Heart left ventricle (tissue), 16 donors: ENCODE measurements around the gene CERS1. TPM values are rescaled to one million over a fixed set of nuclear protein-coding genes. Genes with fewer than 3 reads are reported as not detected.

Source experiments
- ATAC-seq, 4 donors: fragments of 200-7000 bp; cut with Tn5 transposase; one replicate each; pipeline ENCODE4 v1.9.1; 2020 to 2022; ENCODE audit warnings: moderate library complexity in 4 of 4, mild to moderate bottlenecking in 3 of 4, moderate number of reproducible peaks in 1 of 4
- DNase-seq, 5 donors: peaks; one replicate each; pipeline ENCODE4 v3.0.0-alpha.2; 2020
- H3K27ac ChIP-seq, 12 donors: fragments of 200-600 bp; sonication (generic) in 4 of 12; one replicate each; pipeline versions ENCODE4 v1.5.0 to v1.8.0; 2016 to 2022; ENCODE audit warnings: mild to moderate bottlenecking in 2 of 12
- H3K27me3 ChIP-seq, 9 donors: fragments of 200-600 bp; sonication (generic) in 2 of 9; one replicate each; pipeline versions ENCODE4 v1.5.1 to v1.8.0; 2016 to 2022; ENCODE audit warnings: mild to moderate bottlenecking in 3 of 9
- H3K36me3 ChIP-seq, 9 donors: fragments of 200-600 bp; sonication (generic) in 2 of 9; one replicate each; pipeline versions ENCODE4 v1.5.0 to v1.8.0; 2018 to 2022; ENCODE audit warnings: mild to moderate bottlenecking in 2 of 9
- H3K4me1 ChIP-seq, 12 donors: fragments of 200-600 bp; sonication (generic) in 4 of 12; one replicate each; pipeline versions ENCODE4 v1.5.0 to v1.8.0; 2016 to 2022; ENCODE audit warnings: mild to moderate bottlenecking in 3 of 12
- H3K4me3 ChIP-seq, 12 donors: fragments of 200-600 bp; sonication (generic) in 4 of 12; one replicate each; pipeline versions ENCODE4 v1.5.0 to v1.8.0; 2017 to 2022; ENCODE audit warnings: mild to moderate bottlenecking in 9 of 12, moderate library complexity in 4 of 12
- H3K9me3 ChIP-seq, 12 donors: fragments of 200-600 bp; sonication (generic) in 4 of 12; one replicate each; pipeline versions ENCODE4 v1.5.0 to v1.8.0; 2016 to 2022; ENCODE audit warnings: mild to moderate bottlenecking in 1 of 12
- CTCF ChIP-seq, 12 donors: fragments of 200-600 bp; sonication (generic) in 4 of 12; IDR thresholded peaks; one replicate each; pipeline versions ENCODE4 v1.5.0 to v1.8.0; 2018 to 2022; ENCODE audit warnings: antibody characterized with exemption in 12 of 12, mild to moderate bottlenecking in 5 of 12
- POLR2A ChIP-seq, 2 donors: fragments of 450-650 bp; IDR thresholded peaks; one replicate each; pipeline ENCODE4 v1.6.1; 2017; ENCODE audit warnings: antibody characterized with exemption in 2 of 2, mild to moderate bottlenecking in 2 of 2, moderate library complexity in 2 of 2
- WGBS, 4 donors: extraction: QIAGEN DNeasy Blood & Tissue Kit in 2 of 4; methylation state at CpG; one replicate each; pipeline versions ENCODE4 v1.1.5 to v1.1.7; 2013 to 2018; 5-methylcytosine and 5-hydroxymethylcytosine counted together
- intact Hi-C, 10 donors: fragments of 100-400 bp; cut with DNase I; formaldehyde crosslinking; loops; one replicate each; pipeline versions ENCODE4 v1.11.1 to v1.14.2; 2022
- polyA plus RNA-seq, 2 donors: library from polyadenylated mRNA; stranded (reverse); fragments of 200-250 nt; gene quantifications; one replicate each; pipeline ENCODE4 v1.2.3, GENCODE V29; 2013
- total RNA-seq, 9 donors: library from RNA; depleted of rRNA in 2 of 9; stranded (reverse); fragments of >200 nt in 2 of 9; fragmentation: NEBNext Ultra II Directional in 3 of 9; extraction: Animal tissue kit (Norgen Biotek cat#: 25700) in 3 of 9; gene quantifications; one replicate each; pipeline versions ENCODE4 v1.1.0 to v1.2.4, GENCODE V29; 2016 to 2023
- donor health status: ischemic (EF 13 %, LVEDD 7.1; RV severe dilation, severe dysfunction).
- donor health status: healthy with polysubstance abuse.
- donor health status: DM: no; HTN: yes; CAD: no.
- donor health status: DM: no; HTN: no; CAD: no.
- donor health status: ischemic (EF 25% LVEDD 6.9; RV normal size, moderate dysfunction).
- donor health status: ischemic (EF 25% LVEDD 5.7; RV mildly dilated, moderate dysfunction).
- donor health status: healthy.
- donor health status: DM: yes; HTN: yes; CAD: no.
- donor health status: ischemic (EF 35%, LVEDD 5.7; RV mildly dilated, moderate dysfunction).
- donor health status: nonischemic (EF 11% LVEDD 7.7; RV severe dilation, severe dysfunction).
- donor health status: DM: yes; HTN: yes; CAD: no.
- donor health status: PGD.
- donor health status: ischemic (EF 29% LVEDD 5.4; RV normal size, mild dysfunction).
- donor health status: nonischemic (EF 23%, LVEDD 6.1; RV moderate dilation, normal function).

The CERS1 gene
- total and polyA plus RNA-seq, 11 donors = 0.21 to 2.1 (median 0.52) TPM

- H3K9me3 ChIP-seq = no peaks in the 10 kb centered on the region
- no peak for TF ChIP-seq POLR2A (IDR thresholded peaks at IDR 0.05)
- no peak for TF ChIP-seq CTCF (IDR thresholded peaks at IDR 0.05)
- H3K4me3 ChIP-seq = peak overlapping the region in 10 of 12 donors; percentile 31 to 64 (median 54)
- H3K27ac ChIP-seq = peak overlapping the region in 1 of 12 donors; percentile 22
- H3K36me3 ChIP-seq = peaks cover 0 to 9% (median 4%) of the 10 kb centered on the region in 9 donors
- intact Hi-C loops = loop anchor here in 2 of 10 donors (10.0 kb wide), 1 partner anchor 90 kb away; no protein-coding TSS in a partner anchor
- peaks cover 0 to 33% (median 13%) of the 10 kb centered on the region in 12 donors for H3K4me1 ChIP-seq
- 11 to 15% (median 12%) methylated on average over 17 to 28 of the region's 28 CpGs for WGBS, 4 donors
- ATAC-seq = peak in 3 of 4 donors; percentile 3 to 40 (median 16)
- DNase-seq = peak in 1 of 5 donors; percentile 50
- peaks cover 0 to 26% (median 12%) of the 10 kb centered on the region in 9 donors for H3K27me3 ChIP-seq
Measured at GRCh38 chr19:18894254-18895037, 1.5 kb downstream of the CERS1 start.

- Histone ChIP-seq H3K27ac (no peak overlapping the region), H3K4me3 (no peak overlapping the region), H3K9me3 (no peaks in the 10 kb centered on the region), H3K4me1 (peaks cover 0 to 33% (median 13%) of the 10 kb centered on the region in 12 donors), H3K27me3 (peaks cover 0 to 26% (median 12%) of the 10 kb centered on the region in 9 donors), H3K36me3 (peaks cover 0 to 2% (median 0%) of the 10 kb centered on the region in 9 donors)
- TF ChIP-seq CTCF (IDR thresholded peaks at IDR 0.05) (no peak), POLR2A (IDR thresholded peaks at IDR 0.05) (no peak)
- ATAC-seq (peak in 2 of 4 donors; percentile 45 to 51), DNase-seq (peak in 1 of 5 donors; percentile 19)
- 31 to 35% (median 33%) methylated on average over 13 to 18 of the region's 18 CpGs for WGBS, 4 donors
- intact Hi-C loops = loop anchor here in 2 of 10 donors (10.0 kb wide), 1 partner anchor 91 kb away; no protein-coding TSS in a partner anchor
Measured at GRCh38 chr19:18893587-18894253, 2.2 kb downstream of the CERS1 start.

- Histone ChIP-seq H3K4me1 (peaks cover 0 to 19% (median 9%) of the 10 kb centered on the region in 12 donors), H3K9me3 (no peaks in the 10 kb centered on the region), H3K27me3 (peaks cover 0 to 17% (median 8%) of the 10 kb centered on the region in 9 donors), H3K27ac (no peak overlapping the region), H3K4me3 (no peak overlapping the region), H3K36me3 (no peaks in the 10 kb centered on the region)
- no peak for ATAC-seq
- no peak for DNase-seq
- TF ChIP-seq CTCF (IDR thresholded peaks at IDR 0.05) = no peak
- no peak for TF ChIP-seq POLR2A (IDR thresholded peaks at IDR 0.05)
- WGBS, 4 donors = 77 to 85% (median 82%) methylated on average over 10 of the region's 10 CpGs
- intact Hi-C loops = loop anchor here in 2 of 10 donors (10.0 kb wide), 1 partner anchor 95 kb away; no protein-coding TSS in a partner anchor
Measured at GRCh38 chr19:18889949-18890745, 5.8 kb downstream of the CERS1 start.
